Lower leg skin (tissue), 4 donors: Measurements from ENCODE around the gene CSNK1A1L. TPM values are rescaled to one million over a fixed set of nuclear protein-coding genes. Genes with fewer than 3 reads are reported as not detected.

ENCODE experiments used
- DNase-seq, 2 donors: peaks; one replicate each; pipeline ENCODE4 v3.0.0-alpha.2; 2019; ENCODE audit warnings: low spot score in 2 of 2
- H3K4me3 ChIP-seq: fragments of 200-600 bp; sonication (generic); 2 replicates; pipeline ENCODE4 v1.5.1; 2017; ENCODE audit warnings: mild to moderate bottlenecking, low read depth; ENCODE audit not compliant: poor library complexity, severe bottlenecking
- POLR2A ChIP-seq, 2 donors: fragments of 450-650 bp; IDR thresholded peaks; one replicate each; pipeline ENCODE4 v1.6.1; 2016 to 2017; ENCODE audit warnings: antibody characterized with exemption in 2 of 2, mild to moderate bottlenecking in 1 of 2, moderate library complexity in 1 of 2
- WGBS, 2 donors: methylation state at CpG; one replicate each; pipeline ENCODE4 v1.1.5; 2018; 5-methylcytosine and 5-hydroxymethylcytosine counted together
- intact Hi-C: fragments of 100-400 bp; cut with DNase I; formaldehyde crosslinking; loops from one replicate; pipeline ENCODE4 v1.15.0; 2023; ENCODE audit warnings: low total_unique reads
- total RNA-seq, 4 donors: library from RNA; depleted of rRNA; stranded (reverse); fragments of >200 nt; gene quantifications; one replicate each; pipeline ENCODE4 v1.1.0, GENCODE V29; 2016
- TF ChIP-seq, protein P1 (sequence below), 3 donors: fragments of 450-650 bp; IDR thresholded peaks; one replicate each; pipeline ENCODE4 v1.5.1; 2016; ENCODE audit warnings: antibody characterized with exemption in 3 of 3, mild to moderate bottlenecking in 3 of 3, moderate library complexity in 2 of 3

The CSNK1A1L gene
- total RNA-seq: not detected

- intact Hi-C loops: loop anchor here (10.0 kb wide), 1 partner anchor 500 kb away; no protein-coding TSS in a partner anchor
- WGBS, 2 donors: 94 to 97% methylated on average over 26 of the region's 26 CpGs
- DNase-seq: no peak
Measured at GRCh38 chr13:37105251-37105714, at the start of gene CSNK1A1L. Gene CSNK1A1L, minus strand, starts transcription at chr13:37105664. Its CDS starts 408 bp downstream, at chr13:37105256.

DNA sequence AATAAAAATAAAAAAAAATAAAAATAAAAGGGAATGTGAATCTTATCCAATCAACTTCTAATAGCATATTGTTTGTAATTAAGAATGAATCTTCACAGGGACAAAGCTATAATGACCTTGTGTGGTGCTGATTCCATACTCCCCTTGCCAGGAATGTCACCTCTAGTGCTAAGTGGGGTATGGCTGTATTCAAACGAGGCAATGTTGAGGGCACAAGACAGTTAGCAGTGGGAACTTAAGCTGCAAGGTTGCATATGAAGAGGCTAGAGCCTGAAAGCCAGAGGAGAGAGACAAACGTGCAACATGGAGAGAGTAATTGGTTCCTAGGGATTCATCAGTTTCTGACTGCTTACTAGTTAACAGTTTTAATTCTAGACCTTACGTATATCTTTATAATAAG lies 43.9 kb upstream of the CSNK1A1L start:
- intact Hi-C loops: no loop called here
- 63 to 64% methylated on average over 3 of the region's 3 CpGs for WGBS, 2 donors
- no peak for DNase-seq
- TF ChIP-seq, protein P1, sequence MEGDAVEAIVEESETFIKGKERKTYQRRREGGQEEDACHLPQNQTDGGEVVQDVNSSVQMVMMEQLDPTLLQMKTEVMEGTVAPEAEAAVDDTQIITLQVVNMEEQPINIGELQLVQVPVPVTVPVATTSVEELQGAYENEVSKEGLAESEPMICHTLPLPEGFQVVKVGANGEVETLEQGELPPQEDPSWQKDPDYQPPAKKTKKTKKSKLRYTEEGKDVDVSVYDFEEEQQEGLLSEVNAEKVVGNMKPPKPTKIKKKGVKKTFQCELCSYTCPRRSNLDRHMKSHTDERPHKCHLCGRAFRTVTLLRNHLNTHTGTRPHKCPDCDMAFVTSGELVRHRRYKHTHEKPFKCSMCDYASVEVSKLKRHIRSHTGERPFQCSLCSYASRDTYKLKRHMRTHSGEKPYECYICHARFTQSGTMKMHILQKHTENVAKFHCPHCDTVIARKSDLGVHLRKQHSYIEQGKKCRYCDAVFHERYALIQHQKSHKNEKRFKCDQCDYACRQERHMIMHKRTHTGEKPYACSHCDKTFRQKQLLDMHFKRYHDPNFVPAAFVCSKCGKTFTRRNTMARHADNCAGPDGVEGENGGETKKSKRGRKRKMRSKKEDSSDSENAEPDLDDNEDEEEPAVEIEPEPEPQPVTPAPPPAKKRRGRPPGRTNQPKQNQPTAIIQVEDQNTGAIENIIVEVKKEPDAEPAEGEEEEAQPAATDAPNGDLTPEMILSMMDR (IDR thresholded peaks at IDR 0.05): no peak
- TF ChIP-seq POLR2A (IDR thresholded peaks at IDR 0.05): no peak
- H3K4me3 ChIP-seq: no peak overlapping the region

More at GRCh38 chr13:37105251-37105714, at the start of gene CSNK1A1L:
- H3K4me3 ChIP-seq: no peak within 1 kb of the TSS
- TF ChIP-seq, protein P1 (IDR thresholded peaks at IDR 0.05): no peak
- no peak for TF ChIP-seq POLR2A (IDR thresholded peaks at IDR 0.05)

DNA sequence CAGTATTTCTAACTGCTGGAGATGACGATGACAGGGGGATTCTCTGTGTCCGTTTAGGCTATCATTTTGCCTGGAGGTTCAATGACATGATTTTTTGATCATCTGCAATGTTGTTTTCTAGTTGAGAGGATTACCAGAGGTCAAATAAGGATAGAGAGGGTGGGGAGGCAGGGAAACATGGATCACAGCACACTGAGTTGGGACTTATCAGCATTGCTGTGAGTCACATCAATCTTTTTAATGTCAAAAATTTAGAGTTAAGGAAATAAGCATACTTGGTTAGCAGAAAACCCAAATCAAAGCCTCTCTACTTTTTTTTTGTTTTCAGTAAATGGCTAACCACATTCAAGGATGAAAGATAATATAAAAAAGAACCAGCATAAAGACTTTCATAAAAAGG lies 43.0 kb upstream of the CSNK1A1L start:
- DNase-seq: no peak
- TF ChIP-seq, protein P1 (IDR thresholded peaks at IDR 0.05): no peak
- no peak for TF ChIP-seq POLR2A (IDR thresholded peaks at IDR 0.05)
- no peak overlapping the region for H3K4me3 ChIP-seq
- WGBS, 2 donors: 37 to 45% methylated on average over 2 of the region's 2 CpGs
- intact Hi-C loops: no loop called here

- intact Hi-C loops: no loop called here
- DNase-seq: no peak
- TF ChIP-seq, protein P1 (IDR thresholded peaks at IDR 0.05): no peak
- no peak for TF ChIP-seq POLR2A (IDR thresholded peaks at IDR 0.05)
- no peak overlapping the region for H3K4me3 ChIP-seq
Measured at GRCh38 chr13:37144661-37145060, 39.2 kb upstream of the CSNK1A1L start.

GRCh38 chr13:37143911-37144310 lies 38.4 kb upstream of the CSNK1A1L start:
- intact Hi-C loops: no loop called here

More at GRCh38 chr13:37143911-37144310, 38.4 kb upstream of the CSNK1A1L start:
- H3K4me3 ChIP-seq: no peak overlapping the region
- TF ChIP-seq, protein P1 (IDR thresholded peaks at IDR 0.05): no peak
- TF ChIP-seq POLR2A (IDR thresholded peaks at IDR 0.05): no peak
- WGBS, 2 donors: 0 to 9% methylated on average over 1 of the region's 1 CpG
- no peak for DNase-seq
